Liver (tissue), 3 donors: ENCODE results near the gene VPS35L.

Experiments
- CTCF ChIP-seq: fragments of 150-350 bp; IDR thresholded peaks from 2 replicates; pipeline ENCODE4 v1.5.1; 2017; ENCODE audit warnings: improper control_type of control experiment, low read depth, low read length; ENCODE audit not compliant: missing input control
- GABPA ChIP-seq, 2 donors: IDR thresholded peaks in 1 of 2; conservative IDR thresholded peaks in 1 of 2; 2 replicates each; pipeline ENCODE4 v1.6.1; 2016; ENCODE audit warnings: antibody characterized with exemption in 2 of 2, mild to moderate bottlenecking in 1 of 2, moderate library complexity in 1 of 2
- RXRA ChIP-seq, 2 donors: IDR thresholded peaks; 2 replicates each; pipeline ENCODE4 v1.6.1; 2017 to 2018; ENCODE audit warnings: antibody characterized with exemption in 2 of 2, mild to moderate bottlenecking in 1 of 2
- TAF1 ChIP-seq: conservative IDR thresholded peaks from 2 replicates; pipeline ENCODE4 v1.6.1; 2016; ENCODE audit warnings: antibody characterized with exemption, mild to moderate bottlenecking
- ZBTB33 ChIP-seq: IDR thresholded peaks from 2 replicates; pipeline ENCODE4 v1.6.1; 2016; ENCODE audit warnings: antibody characterized with exemption
- donor health status: healthy.
- donor health status: healthy.

- TF ChIP-seq CTCF, result no peak
- no peak for TF ChIP-seq GABPA (IDR thresholded peaks at IDR 0.05 in 1 of 2, conservative IDR thresholded peaks at IDR 0.05 in 1 of 2)
- no peak for TF ChIP-seq TAF1
- no peak for TF ChIP-seq ZBTB33
- TF ChIP-seq RXRA (IDR thresholded peaks at IDR 0.05), result no peak
Measured at GRCh38 chr16:19687279-19687678, 131.8 kb downstream of the VPS35L start.
